Activated naive CD4-positive, alpha-beta T cell treated with anti-CD3 and anti-CD28 coated beads, Interleukin-2, amount 10 ng/mL, durations not matched to agents 5 hours and 36 hours (primary cell): ENCODE data around the gene LMNTD1. TPM values are rescaled to one million over a fixed set of nuclear protein-coding genes. Genes with fewer than 3 reads are reported as not detected.

ENCODE experiments used
- total RNA-seq, 2 experiments: library from RNA; stranded (reverse); gene quantifications; one replicate each; pipeline ENCODE4 v1.2.3, GENCODE V29; 2021

The LMNTD1 gene, protein sequence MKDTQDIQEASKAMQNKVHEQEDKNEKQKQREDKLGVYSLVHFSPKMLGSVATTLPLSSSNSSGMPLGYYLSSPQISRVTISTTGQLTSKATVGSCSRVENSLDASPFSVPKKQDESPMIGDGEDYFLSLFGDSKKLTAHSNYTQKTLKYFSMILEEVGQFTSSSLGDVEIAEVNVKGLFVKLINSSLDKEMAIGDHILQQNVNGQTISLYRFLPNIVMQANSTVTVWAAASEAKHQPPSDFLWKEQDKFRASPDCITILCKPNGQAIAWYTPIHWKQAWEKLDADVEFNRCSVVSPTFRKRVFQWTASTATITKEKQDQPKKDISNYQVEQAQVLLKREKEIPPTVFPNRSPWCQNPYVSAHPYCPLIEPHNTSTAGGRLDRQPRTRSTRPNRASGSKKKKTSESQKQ
- not detected for total RNA-seq

DNA sequence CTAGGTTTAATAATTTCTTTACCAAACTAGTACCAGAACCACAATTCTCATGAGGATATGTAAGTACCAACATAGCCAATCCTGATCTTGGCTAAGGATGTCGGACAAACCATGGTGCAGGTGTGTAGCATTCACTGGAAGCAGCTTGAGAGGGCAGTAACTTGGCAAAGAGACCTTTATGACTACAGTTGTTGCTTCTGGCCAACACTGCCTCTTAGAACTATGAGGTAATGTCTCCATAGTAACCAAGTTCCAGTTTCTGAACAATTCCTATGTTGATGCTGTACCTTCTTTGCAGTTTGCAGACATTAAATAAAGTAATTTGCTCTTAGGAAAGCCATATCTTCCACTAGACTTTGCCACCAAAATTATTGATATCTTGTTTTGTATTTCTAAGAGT is at the start of gene LMNTD1:
Gene LMNTD1 (minus strand): TSS at position 186 of the 400 bp plus-strand sequence. CDS start 324 bp downstream, outside the sequence.

